GM19043 (cell line): ENCODE measurements around the gene NFYC.
A peak's percentile ranks its signal among the peaks of the same experiment; 100 is the strongest.

ENCODE experiments used
- ATAC-seq: cut with Tn5 transposase; IDR thresholded peaks from one replicate; pipeline ENCODE4 v1.9.1; 2021; ENCODE audit warnings: low read depth; ENCODE audit not compliant: unreplicated experiment

The NFYC gene

DNA sequence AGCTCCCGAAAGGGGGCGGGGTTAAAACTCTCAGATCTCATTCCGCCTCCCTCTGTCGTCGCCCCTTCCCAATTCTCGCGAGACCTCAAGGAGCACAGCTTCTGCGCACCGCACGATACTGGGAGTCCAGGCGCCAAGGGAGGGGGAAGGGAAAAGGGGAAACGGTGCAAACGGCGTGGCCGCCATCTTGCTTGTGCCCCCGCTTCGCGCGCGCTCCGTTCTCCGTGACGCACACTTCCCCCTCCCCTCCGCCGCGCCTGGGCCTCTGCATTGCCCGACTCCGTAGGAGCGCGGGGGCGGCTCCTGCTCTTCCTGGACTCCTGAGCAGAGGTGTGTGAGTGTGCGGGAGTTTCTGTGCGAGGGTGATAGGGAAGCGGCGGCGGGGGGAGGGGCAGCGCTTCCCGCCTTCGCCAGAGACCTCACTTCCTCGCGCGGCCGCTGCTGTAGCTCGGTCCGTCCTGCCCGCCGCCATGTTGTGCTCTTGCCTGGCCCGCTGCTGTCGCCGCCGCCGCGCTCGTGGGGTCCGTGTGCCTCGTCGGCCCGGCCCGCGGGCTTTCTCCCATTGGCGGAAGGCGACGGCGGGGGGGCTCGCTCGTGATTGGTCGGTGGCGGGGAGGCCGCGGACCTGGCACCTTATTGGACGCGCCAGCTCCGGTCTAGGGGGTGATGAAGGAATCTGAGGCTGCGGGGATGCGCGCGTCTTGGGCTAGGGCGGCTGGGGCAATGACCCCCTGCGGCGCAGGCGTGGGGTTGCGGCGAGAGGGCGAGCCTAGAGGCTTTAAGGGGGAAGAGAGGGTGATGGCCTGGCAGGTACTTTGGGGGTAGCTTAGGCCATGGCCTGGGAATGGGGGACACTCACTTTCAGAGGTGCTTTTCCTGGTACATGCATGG lies at the start of gene NFYC:
NFYC (plus strand) TSS at position 167 of the 891 bp plus-strand sequence. CDS start 47,140 bp downstream, outside the sequence.
- peak; percentile 74 for ATAC-seq

DNA sequence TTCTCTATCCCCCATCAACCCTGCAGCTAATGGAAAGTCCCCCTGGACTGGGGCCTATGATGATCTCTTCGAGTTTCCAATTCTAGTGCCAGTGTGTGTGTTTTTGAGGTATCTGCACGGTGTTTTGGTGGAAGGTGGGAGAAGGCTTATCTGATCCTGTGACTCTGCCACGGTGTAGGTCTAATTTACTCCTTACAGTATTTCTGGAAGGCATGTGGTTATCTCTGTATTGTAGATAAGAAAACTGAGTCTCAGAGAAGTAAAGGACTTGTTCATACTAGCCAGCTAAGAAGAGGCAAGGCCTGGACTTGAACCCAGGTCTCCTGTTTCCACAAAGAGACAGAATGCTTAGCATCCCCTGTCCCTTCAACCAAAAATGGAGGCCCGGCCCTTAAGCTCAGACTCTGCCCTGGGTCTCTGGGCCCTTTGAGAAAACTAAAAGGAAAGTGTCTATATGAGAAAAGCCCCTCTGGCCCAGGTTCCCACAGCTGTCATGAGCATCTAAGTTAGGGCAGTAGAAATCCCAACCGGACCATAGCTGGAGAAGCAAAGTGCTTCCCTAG lies 46.3 kb upstream of the NFYC start:
- no peak for ATAC-seq

DNA sequence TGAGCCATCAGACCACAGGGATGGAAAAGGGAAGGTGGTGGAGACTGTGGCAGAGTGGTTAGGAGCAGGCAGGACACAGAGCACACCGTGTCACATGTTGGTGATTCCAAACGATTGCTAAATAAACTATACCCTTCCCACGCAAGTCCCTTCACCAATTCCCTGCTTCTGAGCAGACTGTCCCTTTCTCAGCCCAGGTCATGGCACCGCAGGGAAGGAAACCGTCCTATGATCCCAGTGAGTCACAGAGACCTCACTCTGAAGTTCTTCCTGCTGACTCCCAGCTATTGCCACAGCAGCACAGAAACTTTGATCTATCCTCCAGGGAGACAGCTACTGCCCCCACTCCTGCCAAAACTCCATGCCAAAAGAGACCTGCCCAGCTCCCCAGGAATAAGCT lies 45.2 kb upstream of the NFYC start:
- ATAC-seq, result no peak

DNA sequence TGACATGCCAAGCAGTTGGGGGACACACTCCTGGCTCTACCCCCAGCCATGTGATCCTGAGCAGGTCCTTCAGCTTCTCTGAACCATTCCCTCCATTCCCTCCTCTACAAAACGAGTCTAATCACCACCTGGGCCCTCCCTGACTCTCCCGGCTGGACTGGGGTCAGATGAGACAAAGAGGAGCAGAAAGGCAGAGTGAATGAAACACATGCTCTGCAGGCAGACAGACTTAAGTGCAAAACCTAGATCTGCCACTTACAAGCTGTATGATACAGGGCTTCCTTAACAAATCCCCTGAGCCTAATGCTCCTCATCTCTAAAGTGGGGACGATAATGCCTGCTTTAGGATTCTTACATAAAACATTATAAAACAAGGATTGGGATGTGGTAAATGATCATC lies 43.3 kb upstream of the NFYC start:
- ATAC-seq, result no peak

DNA sequence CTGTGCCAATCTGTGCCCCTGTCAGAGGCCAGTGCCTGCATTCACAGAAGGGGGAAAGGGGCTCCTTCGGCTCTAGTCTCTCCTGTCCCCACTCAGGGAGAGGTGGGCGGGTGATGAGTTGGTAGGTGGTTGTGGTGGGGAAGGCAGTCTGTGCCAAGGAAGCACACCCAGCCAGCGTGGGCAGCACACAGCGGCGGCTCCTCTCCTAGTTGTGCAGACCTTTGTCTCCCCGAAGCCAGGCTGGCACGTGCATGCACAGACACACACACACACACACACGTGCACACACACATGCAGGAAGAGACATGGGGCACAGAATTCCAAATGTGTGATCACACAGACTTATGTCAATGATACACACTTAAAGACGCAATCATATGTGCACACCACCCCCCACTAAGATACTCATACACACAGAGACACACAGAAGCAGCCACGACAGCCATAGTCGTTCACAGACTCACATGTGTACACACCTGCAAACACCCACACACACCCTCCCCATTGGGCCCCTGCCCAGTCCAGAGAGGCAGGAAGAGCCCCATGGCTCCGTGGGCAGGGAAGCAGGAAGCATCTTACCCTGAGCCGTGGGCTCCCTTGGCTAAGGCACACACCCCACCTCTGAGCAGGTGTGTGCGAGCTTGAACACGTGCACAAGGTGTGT lies 42.4 kb upstream of the NFYC start:
- ATAC-seq, result no peak

DNA sequence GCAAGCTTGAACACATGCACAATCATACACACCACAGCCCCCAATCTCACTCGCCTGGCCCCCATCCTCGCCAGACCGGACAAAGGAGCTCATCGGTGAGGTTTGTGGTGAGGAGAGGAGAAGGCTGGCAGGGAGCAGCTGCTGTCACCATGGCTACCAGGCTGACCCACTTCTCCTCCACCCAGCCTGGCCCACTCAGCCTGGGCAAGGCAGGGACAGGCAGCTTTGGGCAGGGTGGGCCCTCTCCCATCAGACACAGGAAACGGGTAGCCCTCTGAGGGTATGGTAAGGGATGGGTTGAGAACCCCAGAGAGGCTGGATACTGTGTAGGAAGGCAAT lies 41.9 kb upstream of the NFYC start:
- ATAC-seq, result no peak

DNA sequence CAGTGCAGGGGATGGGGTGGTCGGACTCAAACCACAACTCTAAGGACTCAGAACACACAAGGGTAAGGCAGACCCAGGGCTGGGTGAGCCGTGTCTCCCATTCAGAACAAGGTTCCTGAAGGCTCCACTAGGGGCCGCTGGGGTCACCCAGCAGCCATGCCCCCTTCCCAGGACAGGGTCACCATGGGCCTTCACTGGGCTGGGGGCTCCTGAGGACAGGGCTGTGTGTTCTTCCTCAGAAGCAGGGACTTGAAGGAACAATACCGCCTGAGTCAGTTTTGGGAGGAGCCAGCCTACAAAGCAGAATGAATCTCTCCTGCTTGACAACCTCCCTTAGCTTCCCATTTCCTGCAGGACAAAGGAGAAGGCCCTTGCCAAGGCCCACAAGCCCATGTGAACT lies 41.4 kb upstream of the NFYC start:
- ATAC-seq, result no peak

DNA sequence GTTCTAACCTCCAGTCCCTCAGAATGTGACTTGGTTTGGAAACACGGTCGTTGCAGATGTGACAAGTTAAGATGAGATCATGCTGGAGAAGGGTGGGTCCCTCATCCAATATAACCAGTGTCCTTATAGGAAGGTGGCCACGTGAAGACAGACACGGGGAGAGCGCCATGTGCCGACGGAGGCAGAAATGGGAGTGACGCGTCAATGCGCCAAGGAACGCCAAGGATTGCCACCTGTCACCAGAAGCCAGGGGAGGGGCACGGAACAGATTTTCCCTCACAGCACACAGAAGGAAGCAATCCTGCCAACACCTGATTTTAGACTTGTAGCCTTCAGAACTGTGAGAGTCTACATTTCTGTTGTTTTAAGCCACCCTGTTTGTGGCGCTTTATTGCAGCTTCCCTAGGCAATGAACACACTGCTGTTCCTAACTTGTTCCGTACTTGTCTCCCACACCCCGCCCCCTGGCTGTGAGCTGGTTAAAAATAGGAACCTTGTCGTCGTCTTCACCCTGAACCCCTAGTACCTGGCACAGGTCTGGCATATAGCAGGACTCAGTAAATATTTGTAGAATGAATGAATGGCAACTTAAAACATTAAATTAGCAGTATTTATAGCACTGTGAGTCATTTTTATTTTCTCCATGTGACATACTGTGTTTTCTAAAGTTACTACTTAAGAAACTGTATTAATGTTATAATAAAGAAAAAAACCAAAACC lies 40.2 kb upstream of the NFYC start:
- ATAC-seq, result no peak

DNA sequence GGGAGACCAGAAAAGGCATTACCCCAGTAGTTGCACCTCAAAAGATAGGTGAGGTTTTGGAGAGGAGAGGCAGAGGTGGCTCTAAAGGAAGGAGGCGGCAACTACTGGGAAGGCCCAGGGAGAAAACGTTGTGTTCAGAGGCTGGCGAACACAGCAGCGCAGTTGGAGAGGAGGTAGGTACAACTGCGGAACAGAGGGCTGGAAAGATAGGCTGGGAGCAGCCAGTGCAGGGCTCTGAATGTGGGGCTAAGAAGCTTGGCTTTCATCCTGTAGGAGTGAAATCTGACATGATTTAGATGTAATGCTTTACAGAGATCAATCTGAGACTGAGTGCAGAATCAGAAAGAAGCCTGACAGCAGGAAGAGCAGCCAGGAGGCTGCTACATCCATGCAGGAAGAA lies 39.0 kb upstream of the NFYC start:
- no peak for ATAC-seq

DNA sequence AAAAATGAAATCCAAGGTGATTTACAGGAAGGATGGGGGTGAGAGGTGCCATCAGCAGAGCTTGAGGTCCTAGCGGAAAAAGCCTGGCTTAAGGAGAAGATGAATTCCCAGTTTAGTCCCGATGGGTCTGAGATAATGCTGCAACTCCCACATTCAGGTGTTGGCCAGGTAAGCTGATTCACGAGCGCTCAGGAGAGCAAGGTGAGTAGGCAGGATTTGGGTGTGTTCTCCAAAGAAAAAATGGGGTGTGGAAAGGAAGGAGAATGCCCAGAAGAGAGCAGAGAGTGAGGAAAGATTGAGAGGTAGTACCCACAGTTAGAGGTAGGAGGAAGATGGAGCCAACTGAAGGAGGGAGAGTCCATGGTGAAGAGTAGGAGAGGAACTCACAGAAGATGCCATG lies 38.5 kb upstream of the NFYC start:
- ATAC-seq, result no peak

DNA sequence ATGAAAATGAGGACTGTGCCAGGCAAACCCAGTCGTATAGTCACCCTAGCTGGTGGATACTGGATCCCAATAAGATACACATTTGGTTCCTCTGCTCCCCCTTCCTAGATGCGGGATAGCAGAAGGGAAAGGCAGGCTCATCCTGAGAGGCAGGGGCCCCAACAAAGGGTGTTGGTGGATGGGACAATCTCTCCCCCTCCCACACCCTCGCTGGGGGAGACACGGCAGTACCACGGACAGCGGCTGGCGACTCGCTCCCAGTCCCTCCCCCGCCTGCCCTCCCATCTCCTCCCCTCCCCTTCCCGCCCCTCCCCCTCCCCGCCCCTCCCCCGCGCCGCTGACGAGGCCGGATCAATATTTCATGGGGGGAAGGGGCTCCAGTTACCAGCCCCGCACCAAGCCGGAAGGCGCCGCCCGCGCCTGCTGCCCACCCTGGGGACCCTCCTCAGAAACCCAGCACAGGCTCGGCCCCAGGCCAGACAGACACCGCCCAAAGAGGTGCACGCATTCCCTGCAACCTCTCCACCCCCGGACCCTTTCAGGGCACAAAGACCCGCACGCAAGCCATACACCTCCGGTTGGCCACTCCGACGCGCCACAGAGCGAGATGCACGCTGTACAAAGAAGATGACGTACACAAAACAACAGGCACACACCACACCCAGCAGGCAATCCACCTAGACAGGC lies 37.5 kb upstream of the NFYC start:
- no peak for ATAC-seq

DNA sequence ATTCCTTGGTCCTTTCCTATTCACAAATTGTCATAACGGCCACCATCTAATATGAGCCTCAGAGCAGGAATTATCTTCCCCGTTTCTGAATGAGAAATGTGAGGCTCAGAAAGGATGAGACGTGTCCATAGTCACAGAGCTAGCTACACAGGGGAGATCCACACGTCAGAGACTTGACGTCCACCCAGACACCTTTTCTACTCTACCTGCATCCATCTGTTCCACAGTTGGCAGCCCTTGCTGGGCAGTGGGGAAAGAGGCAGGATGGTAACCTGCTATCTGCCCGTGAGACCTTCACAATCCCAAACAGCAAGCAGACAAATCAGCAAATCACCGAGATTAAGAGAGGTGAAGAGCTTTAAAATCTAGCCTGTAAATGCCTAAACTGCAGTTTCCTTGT lies 34.5 kb upstream of the NFYC start:
- no peak for ATAC-seq

DNA sequence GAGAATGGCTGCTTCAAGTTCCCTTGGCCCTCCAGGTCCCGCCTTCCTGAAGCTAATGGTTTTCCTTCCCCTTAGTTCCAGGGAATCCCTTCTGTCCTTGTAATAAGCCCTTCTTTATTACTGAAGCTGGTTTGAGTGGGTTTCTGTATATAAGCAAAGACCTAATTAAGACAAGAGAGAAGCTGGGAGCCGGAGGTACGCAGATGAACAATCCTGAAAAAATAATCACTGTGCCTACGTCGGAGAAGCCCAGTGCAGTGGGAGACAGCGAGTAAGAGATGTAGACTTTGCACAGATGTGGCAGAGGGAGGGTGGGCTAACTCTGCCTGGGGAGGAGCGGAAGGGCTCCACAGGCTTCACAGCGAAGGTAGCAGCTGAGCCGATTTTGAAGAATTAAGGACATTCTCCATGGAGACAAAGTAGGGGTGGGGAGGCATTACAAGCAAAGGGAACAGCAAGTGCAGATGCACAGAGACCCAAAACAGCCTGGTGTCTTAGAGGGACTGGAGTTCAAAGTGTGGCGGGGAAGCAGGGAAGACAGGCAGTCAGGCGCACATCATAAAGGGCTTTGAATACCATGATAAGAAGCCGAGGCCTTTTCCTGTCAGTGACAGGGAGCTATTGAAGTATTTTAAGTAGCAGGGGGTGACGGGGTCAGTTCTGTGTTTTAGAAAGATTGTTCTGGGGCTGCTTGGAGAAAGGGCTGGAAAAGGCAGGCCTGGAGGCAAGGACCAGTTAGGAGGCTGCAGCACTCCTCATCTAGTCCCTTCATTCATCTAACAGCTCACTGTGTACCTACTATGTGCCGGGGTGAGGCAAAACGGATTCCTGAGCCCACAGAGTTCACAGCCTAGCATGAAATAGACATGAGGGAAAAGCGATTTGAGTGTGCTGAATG lies 32.5 kb upstream of the NFYC start:
- ATAC-seq, result no peak

DNA sequence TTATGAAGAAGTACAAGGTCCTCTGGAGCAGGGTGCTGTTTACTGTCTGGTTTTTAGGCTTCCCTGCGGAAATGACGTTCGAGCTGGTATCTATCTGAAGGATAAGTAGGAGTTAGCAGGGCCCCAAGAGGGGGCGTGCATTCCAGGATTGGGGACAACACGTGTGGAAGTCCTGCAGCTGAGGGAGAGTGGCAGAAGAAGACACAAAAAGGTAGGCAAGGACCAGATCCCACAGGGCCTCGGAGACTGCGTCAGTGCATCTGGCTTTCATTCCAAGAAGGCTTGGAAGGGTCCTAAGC lies 31.9 kb upstream of the NFYC start:
- no peak for ATAC-seq

DNA sequence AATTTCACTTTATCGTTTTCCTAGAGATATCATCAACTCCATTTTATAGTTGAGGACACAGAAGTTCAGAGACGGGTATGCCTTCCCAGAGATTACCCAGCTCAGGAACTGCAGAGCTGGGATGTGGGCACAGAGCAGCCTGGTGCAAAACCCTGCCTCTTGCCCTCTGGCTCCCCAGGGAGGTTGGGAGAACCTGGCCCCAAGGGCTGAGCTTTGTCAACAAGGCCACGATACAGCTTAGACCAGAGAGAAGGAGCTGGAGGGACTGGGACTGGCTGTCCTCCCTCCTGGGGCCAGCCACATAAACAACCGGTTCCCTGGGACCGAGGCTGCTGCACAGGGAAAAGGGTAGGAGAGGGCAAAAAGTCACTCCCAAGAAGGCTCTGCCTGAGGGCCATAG lies 29.8 kb upstream of the NFYC start:
- no peak for ATAC-seq

DNA sequence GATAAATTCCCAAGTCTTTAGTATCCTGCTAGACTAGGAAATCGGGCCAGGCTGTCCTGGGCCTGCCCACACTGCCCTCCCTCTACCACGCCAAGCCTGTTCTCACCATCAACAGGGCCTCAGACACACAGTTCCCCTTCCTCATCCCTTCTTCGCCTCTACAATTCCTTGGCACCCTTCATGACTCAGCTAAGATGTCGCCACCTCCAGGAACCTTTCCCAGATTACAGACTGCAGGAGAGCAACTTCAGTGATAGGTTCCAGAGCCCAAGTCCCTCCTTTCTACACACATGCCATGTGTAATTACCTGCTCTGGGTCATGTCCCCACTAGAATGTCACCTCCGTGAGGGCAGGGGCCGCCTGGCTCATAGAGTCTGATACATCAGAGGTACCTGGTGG lies 29.4 kb upstream of the NFYC start:
- no peak for ATAC-seq

DNA sequence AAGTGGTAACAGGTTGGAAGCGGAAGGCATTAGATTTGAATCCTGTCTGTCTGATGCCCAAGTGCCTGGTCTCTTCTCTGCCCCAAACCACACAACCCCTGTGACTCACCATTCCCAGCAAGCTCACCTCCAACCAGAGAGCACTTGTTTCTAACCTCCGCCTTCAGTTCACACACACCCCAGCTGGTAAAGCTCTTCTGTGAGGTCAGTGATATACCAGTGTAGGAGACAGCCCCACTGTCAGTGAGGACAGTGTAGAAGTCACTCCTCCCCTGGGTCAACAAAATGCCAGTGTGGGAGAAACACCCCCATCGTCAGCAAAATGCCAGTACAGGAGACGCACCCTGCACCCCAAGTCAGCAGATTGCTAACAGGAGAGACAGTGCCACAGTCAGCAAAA lies 28.6 kb upstream of the NFYC start:
- no peak for ATAC-seq

DNA sequence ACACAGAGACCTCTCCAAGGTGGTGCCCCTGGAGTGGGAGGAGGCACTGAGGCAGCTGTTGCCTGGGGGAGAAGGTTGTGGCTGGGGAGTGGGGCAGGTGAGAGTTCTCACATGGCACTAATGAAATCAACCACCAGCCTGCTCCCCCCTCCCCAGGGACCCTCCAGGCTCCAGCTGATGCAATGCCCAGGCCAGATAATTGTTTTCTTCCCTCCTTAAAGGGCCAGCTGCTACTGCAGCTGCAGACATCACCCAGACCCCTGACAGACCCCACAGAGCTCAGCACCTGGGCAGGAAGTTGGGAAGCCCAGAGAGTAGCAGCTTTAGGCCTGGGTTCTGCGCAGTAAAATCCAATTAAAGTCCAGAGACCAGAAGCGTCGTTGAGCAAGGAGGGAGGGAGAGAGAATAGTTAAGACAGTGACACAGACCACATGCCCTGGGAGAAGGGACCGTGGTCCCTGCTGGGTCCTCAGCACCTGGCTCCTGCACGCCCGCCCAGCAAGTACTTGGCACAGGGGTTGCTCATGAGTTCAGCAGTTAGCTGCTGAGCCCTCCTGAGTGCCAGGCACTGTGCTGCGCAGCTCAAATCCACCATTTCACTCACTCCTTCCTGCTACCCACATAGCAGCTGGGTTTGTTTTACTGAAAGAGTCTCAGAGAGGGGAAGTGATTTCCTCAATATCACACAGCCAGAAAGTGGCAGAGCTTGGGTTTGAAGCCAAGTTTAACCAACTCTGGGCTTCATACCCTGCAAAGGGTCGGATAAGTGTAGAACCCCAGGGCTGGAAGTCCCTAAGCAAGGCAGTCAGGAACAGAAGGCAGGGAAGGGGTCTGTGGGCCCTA lies 28.0 kb upstream of the NFYC start:
- no peak for ATAC-seq

DNA sequence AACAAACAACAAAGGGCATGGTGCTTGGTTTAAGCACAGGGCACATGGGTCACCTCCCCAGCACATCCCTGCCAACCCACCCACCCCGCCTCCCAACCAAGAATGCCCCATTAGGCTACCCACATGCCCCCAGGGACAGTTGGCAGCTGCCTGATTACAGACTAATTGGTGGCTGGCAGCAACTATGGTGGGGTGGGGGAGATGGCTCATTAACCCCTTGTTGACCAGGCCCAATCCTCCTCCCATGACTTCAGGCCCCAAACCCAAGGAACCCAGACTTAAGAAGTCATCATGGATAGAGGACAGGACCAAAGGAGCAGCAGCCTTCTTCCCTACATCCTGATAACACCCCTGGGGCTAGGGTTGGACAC lies 27.4 kb upstream of the NFYC start:
- no peak for ATAC-seq
